ENCODE data around the gene TNNI3K.

DNA sequence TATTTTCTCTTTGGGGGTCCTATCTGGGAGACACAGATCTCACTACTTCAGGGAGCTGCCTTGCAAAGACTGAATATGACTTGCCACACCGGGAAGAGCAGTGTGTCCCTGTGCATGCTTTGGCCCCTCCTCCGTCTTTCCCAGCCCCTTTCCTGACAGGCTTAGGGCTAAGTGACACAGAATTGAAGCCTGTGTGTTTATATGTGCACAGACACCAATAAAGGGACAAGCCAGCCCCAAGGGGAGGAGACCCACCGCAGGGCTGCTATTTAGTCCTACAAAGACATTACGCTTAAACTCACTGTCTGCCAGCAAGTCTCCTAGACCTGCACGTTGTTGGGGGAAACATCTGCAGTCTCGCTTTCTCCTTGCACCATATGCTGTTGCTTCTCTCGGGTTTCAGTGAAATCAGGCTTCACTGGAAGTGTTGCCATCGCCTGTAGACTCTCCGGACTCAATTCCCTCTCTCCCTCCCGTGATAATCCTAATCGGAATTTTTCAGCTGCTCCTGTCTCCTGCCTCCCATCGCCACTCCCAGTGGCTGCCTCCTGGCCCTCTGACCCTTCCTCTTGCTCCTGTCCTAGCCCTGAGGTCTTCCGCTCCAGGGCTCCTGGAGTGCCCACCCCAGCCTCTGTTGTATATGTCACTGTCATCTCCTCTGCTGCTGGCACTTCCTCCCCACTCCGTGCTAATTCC is 335.8 kb downstream of the TNNI3K start:
- TF ChIP-seq, protein P1, sequence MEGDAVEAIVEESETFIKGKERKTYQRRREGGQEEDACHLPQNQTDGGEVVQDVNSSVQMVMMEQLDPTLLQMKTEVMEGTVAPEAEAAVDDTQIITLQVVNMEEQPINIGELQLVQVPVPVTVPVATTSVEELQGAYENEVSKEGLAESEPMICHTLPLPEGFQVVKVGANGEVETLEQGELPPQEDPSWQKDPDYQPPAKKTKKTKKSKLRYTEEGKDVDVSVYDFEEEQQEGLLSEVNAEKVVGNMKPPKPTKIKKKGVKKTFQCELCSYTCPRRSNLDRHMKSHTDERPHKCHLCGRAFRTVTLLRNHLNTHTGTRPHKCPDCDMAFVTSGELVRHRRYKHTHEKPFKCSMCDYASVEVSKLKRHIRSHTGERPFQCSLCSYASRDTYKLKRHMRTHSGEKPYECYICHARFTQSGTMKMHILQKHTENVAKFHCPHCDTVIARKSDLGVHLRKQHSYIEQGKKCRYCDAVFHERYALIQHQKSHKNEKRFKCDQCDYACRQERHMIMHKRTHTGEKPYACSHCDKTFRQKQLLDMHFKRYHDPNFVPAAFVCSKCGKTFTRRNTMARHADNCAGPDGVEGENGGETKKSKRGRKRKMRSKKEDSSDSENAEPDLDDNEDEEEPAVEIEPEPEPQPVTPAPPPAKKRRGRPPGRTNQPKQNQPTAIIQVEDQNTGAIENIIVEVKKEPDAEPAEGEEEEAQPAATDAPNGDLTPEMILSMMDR (conservative IDR thresholded peaks at IDR 0.05; ENCODE audit: low read depth, low read length) = no peak
- TF ChIP-seq EZH2 (IDR thresholded peaks at IDR 0.05; ENCODE audit: low read length, unreplicated experiment) (no peak), EZH2phosphoT487 (IDR thresholded peaks at IDR 0.05; ENCODE audit: borderline replicate concordance, low read length) (no peak)
